Measurements from ENCODE around the gene SYNPR. TPM values are rescaled to one million over a fixed set of nuclear protein-coding genes. Genes with fewer than 3 reads are reported as not detected.

The SYNPR gene
- polyA plus RNA-seq, 3 donors: not detected

DNA sequence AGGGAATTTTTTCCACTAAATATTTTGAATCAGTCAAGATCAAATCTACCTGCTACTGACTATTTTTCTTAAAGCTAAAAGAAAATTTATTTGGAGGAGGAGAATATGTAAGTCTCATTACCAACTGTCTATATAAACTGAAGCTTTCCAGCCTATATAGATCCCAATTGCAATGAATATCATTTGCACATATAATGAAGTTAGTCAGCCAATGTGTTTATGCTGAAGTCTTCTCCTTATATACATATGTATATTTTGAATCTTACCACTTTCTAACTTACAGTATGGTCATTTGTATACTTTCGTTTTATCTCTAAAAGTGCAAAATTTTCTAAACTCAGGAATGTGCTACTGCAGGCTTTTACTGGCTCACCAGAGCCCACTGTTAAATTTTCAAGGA lies 136.5 kb downstream of the SYNPR start:
- H3K27me3 Mint-ChIP-seq (ENCODE audit: low read depth in 3 of 3): no peaks in the 10 kb centered on the region
- H3K4me1 Mint-ChIP-seq: no peaks in the 10 kb centered on the region
- H3K4me3 Mint-ChIP-seq: no peak overlapping the region

DNA sequence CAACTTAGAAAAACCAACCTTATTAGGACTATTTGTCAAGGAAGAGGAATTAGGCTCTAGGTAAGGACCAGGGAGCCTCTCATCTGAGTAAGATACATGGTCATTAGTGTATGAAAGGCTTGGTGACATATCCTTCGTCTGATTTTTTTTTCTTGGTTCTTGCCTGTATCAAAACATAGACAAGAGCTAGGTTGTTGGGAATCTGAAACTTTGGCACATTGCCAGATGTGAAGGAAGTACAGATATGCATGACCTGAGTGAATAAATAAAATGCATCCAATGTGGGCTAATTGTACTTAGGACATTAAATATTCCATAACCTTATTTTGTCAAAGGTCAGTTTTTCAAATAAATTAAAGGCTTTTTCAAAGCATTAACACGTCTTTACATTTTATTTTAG lies 151.8 kb downstream of the SYNPR start:
- 60% methylated on average over 1 of the region's 2 CpGs for WGBS (ENCODE audit: insufficient coverage)
- H3K79me2 ChIP-seq (ENCODE audit: insufficient read depth, low read length): no peaks in the 10 kb centered on the region
- no peak overlapping the region for H3K4me3 ChIP-seq (replicated peaks in 1 of 3; ENCODE audit: low read depth in 2 of 3, low read length in 3 of 3)
- H3K4me1 Mint-ChIP-seq: no peaks in the 10 kb centered on the region
- no peaks in the 10 kb centered on the region for H4K20me1 ChIP-seq (ENCODE audit: insufficient read depth, low read length)
- no peak for DNase-seq
- H3K36me3 ChIP-seq (replicated peaks in 1 of 2; ENCODE audit: control insufficient read depth in 1 of 2, insufficient read depth in 2 of 2, low read length in 2 of 2): no peaks in the 10 kb centered on the region
- H3K9ac ChIP-seq (ENCODE audit: insufficient read depth, low read length, poor library complexity, severe bottlenecking): no peak overlapping the region
- H3K4me2 ChIP-seq (replicated peaks; ENCODE audit: extremely low read depth, low read length, poor library complexity, severe bottlenecking): no peak overlapping the region
- peaks cover 1 to 2% (median 1%) of the 10 kb centered on the region in 3 donors for H3K27me3 Mint-ChIP-seq (ENCODE audit: low read depth in 3 of 3)
- no peak overlapping the region for H3K27ac ChIP-seq (ENCODE audit: low read depth in 1 of 2, low read length in 2 of 2)
- intact Hi-C loops (cut with micrococcal nuclease): no loop called here
- H3K4me1 ChIP-seq (ENCODE audit: control insufficient read depth in 1 of 2, insufficient read depth in 2 of 2, low read length in 2 of 2): no peaks in the 10 kb centered on the region
- TF ChIP-seq, protein P1, sequence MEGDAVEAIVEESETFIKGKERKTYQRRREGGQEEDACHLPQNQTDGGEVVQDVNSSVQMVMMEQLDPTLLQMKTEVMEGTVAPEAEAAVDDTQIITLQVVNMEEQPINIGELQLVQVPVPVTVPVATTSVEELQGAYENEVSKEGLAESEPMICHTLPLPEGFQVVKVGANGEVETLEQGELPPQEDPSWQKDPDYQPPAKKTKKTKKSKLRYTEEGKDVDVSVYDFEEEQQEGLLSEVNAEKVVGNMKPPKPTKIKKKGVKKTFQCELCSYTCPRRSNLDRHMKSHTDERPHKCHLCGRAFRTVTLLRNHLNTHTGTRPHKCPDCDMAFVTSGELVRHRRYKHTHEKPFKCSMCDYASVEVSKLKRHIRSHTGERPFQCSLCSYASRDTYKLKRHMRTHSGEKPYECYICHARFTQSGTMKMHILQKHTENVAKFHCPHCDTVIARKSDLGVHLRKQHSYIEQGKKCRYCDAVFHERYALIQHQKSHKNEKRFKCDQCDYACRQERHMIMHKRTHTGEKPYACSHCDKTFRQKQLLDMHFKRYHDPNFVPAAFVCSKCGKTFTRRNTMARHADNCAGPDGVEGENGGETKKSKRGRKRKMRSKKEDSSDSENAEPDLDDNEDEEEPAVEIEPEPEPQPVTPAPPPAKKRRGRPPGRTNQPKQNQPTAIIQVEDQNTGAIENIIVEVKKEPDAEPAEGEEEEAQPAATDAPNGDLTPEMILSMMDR (IDR thresholded peaks at IDR 0.05): no peak
- H3K27me3 ChIP-seq (ENCODE audit: control insufficient read depth in 2 of 2, insufficient read depth in 2 of 2, low read length in 2 of 2): no peaks in the 10 kb centered on the region
- no peaks in the 10 kb centered on the region for H3K36me3 Mint-ChIP-seq
- H2AFZ ChIP-seq (ENCODE audit: insufficient read depth, low read depth, low read length, poor library complexity, severe bottlenecking): no peak overlapping the region
- H3K9me3 ChIP-seq (replicated peaks in 1 of 2; ENCODE audit: control insufficient read depth in 1 of 2, insufficient read depth in 1 of 2, low read length in 2 of 2): no peaks in the 10 kb centered on the region
- H3K4me3 Mint-ChIP-seq: no peak overlapping the region
- no peak overlapping the region for H3K27ac Mint-ChIP-seq
- H3K9me3 Mint-ChIP-seq: peaks cover 0 to under 1% (median 0%) of the 10 kb centered on the region in 7 donors

More for the DNA sequence above, 136.5 kb downstream of the SYNPR start:
- H3K27me3 ChIP-seq (ENCODE audit: control insufficient read depth in 2 of 2, insufficient read depth in 2 of 2, low read length in 2 of 2): no peaks in the 10 kb centered on the region
- DNase-seq: no peak
- H3K9me3 ChIP-seq (replicated peaks in 1 of 2; ENCODE audit: control insufficient read depth in 1 of 2, insufficient read depth in 1 of 2, low read length in 2 of 2): no peaks in the 10 kb centered on the region
- H3K9ac ChIP-seq (ENCODE audit: insufficient read depth, low read length, poor library complexity, severe bottlenecking): no peak overlapping the region
- no peaks in the 10 kb centered on the region for H3K4me1 ChIP-seq (ENCODE audit: control insufficient read depth in 1 of 2, insufficient read depth in 2 of 2, low read length in 2 of 2)
- H3K36me3 ChIP-seq (replicated peaks in 1 of 2; ENCODE audit: control insufficient read depth in 1 of 2, insufficient read depth in 2 of 2, low read length in 2 of 2): no peaks in the 10 kb centered on the region
- no peaks in the 10 kb centered on the region for H3K79me2 ChIP-seq (ENCODE audit: insufficient read depth, low read length)
- no peaks in the 10 kb centered on the region for H4K20me1 ChIP-seq (ENCODE audit: insufficient read depth, low read length)
- H3K27ac ChIP-seq (ENCODE audit: low read depth in 1 of 2, low read length in 2 of 2): no peak overlapping the region
- Mint-ChIP-seq H3K36me3 (no peaks in the 10 kb centered on the region), H3K27ac (no peak overlapping the region), H3K9me3 (peaks cover 0 to 3% (median 0%) of the 10 kb centered on the region in 7 donors)
- intact Hi-C loops (cut with micrococcal nuclease): no loop called here
- H3K4me2 ChIP-seq (replicated peaks; ENCODE audit: extremely low read depth, low read length, poor library complexity, severe bottlenecking): no peak overlapping the region
- TF ChIP-seq, protein P1 (IDR thresholded peaks at IDR 0.05): no peak
- no CpG with 5 or more reads among the region's 1 CpG for WGBS (ENCODE audit: insufficient coverage)
- H2AFZ ChIP-seq (ENCODE audit: insufficient read depth, low read depth, low read length, poor library complexity, severe bottlenecking): no peak overlapping the region
- no peak overlapping the region for H3K4me3 ChIP-seq (replicated peaks in 1 of 3; ENCODE audit: low read depth in 2 of 3, low read length in 3 of 3)
